HepG2 (cell line): ENCODE measurements around the gene LIPT1. TPM values are rescaled to one million over a fixed set of nuclear protein-coding genes. Genes with fewer than 3 reads are reported as not detected.
A peak's percentile ranks its signal among the peaks of the same experiment; 100 is the strongest.

Experiments used
- CBFB ChIP-seq: sonication (generic); formaldehyde crosslinking; IDR thresholded peaks from 2 replicates; pipeline ENCODE4 v1.4.0; 2020; ENCODE audit warnings: missing genetic modification reagents
- CENPT ChIP-seq: sonication (generic); formaldehyde crosslinking; IDR thresholded peaks from 2 replicates; pipeline ENCODE4 v1.8.0; 2022; ENCODE audit warnings: low read depth, mild to moderate bottlenecking, moderate library complexity, missing genetic modification reagents
- EHMT2 ChIP-seq: fragments of 200-600 bp; sonication (generic); IDR thresholded peaks from 2 replicates; pipeline ENCODE4 v1.7.0; 2017; ENCODE audit warnings: antibody characterized with exemption, low read depth, low read length, borderline replicate concordance
- KLF9 ChIP-seq: IDR thresholded peaks from 2 replicates; pipeline ENCODE4 v1.6.1; 2016; ENCODE audit warnings: low read depth
- MAF1 ChIP-seq: sonication (generic); formaldehyde crosslinking; IDR thresholded peaks from 2 replicates; pipeline ENCODE4 v1.5.0; 2020; ENCODE audit warnings: missing genetic modification reagents, borderline replicate concordance
- MEIS1 ChIP-seq: sonication (generic); formaldehyde crosslinking; IDR thresholded peaks from 2 replicates; pipeline ENCODE4 v1.9.0; 2021; ENCODE audit warnings: mild to moderate bottlenecking, missing genetic modification reagents, moderate library complexity, borderline replicate concordance
- PCBP1 ChIP-seq: fragments of 200-400 bp; formaldehyde crosslinking; IDR thresholded peaks from 2 replicates; pipeline ENCODE4 v1.6.1; 2017; ENCODE audit warnings: mild to moderate bottlenecking, low read depth, low read length, borderline replicate concordance
- RFX5 ChIP-seq: IDR thresholded peaks from 2 replicates; pipeline ENCODE4 v1.6.1; 2011; ENCODE audit warnings: low read depth, low read length, improper control_type of control experiment
- SAFB2 ChIP-seq: sonication (generic); formaldehyde crosslinking; IDR thresholded peaks from 2 replicates; pipeline ENCODE4 v1.5.1; 2020; ENCODE audit warnings: missing genetic modification reagents, low read depth, mild to moderate bottlenecking, borderline replicate concordance
- SALL1 ChIP-seq: sonication (generic); formaldehyde crosslinking; IDR thresholded peaks from 2 replicates; pipeline ENCODE4 v1.8.0; 2022; ENCODE audit warnings: mild to moderate bottlenecking, missing genetic modification reagents
- SNRNP70 ChIP-seq: fragments of 200-400 bp; formaldehyde crosslinking; IDR thresholded peaks from 2 replicates; pipeline ENCODE4 v1.6.1; 2017; ENCODE audit warnings: mild to moderate bottlenecking, low read depth, low read length, moderate library complexity
- TAF15 ChIP-seq: fragments of 200-400 bp; formaldehyde crosslinking; IDR thresholded peaks from one replicate; pipeline ENCODE4 v1.6.1; 2018; ENCODE audit warnings: mild to moderate bottlenecking, low read depth, low read length; ENCODE audit not compliant: poor library complexity, severe bottlenecking
- TMF1 ChIP-seq: sonication (generic); formaldehyde crosslinking; IDR thresholded peaks from 2 replicates; pipeline ENCODE4 v1.8.1; 2022; ENCODE audit warnings: low read depth, missing genetic modification reagents
- ZBTB33 ChIP-seq: sonication (generic); formaldehyde crosslinking; IDR thresholded peaks from 2 replicates; pipeline ENCODE4 v1.4.0; 2020; ENCODE audit warnings: missing genetic modification reagents
- ZNF282 ChIP-seq: fragments of 450-650 bp; IDR thresholded peaks from 2 replicates; pipeline ENCODE4 v1.6.1; 2018; ENCODE audit not compliant: partially characterized antibody
- ZNF598 ChIP-seq: sonication (generic); formaldehyde crosslinking; IDR thresholded peaks from 2 replicates; pipeline ENCODE4 v1.5.1; 2020; ENCODE audit warnings: mild to moderate bottlenecking, missing genetic modification reagents, borderline replicate concordance
- polyA plus RNA-seq, 8 experiments: library from polyadenylated mRNA; depleted of rRNA in 3 of 8; stranded (reverse) in 7 of 8; unstranded in 1 of 8; fragments of >200 nt; fragmentation: Illumina TruSeq in 4 of 8; extraction: Trizol in 4 of 8; gene quantifications; 2 replicates each; pipeline versions ENCODE4 v1.2.1 to v1.2.3, GENCODE V29; 2011 to 2016; ENCODE audit warnings: low read depth in 4 of 8, missing spikeins in 1 of 8, mixed read lengths in 1 of 8; ENCODE audit not compliant: insufficient read depth in 1 of 8
- total RNA-seq, 5 experiments: library from RNA; depleted of rRNA; stranded (reverse); fragments of >200 nt; fragmentation: Illumina TruSeq; extraction: Trizol; gene quantifications; 2 replicates each; pipeline ENCODE4 v1.2.3, GENCODE V29; 2016; ENCODE audit warnings: low read depth in 1 of 5
- TF ChIP-seq, protein P1 (sequence below): sonication (generic); formaldehyde crosslinking; IDR thresholded peaks from 2 replicates; pipeline ENCODE4 v1.5.1; 2020; ENCODE audit warnings: missing genetic modification reagents, mild to moderate bottlenecking, borderline replicate concordance
- TF ChIP-seq, protein P2 (sequence below): sonication (generic); formaldehyde crosslinking; IDR thresholded peaks from 2 replicates; pipeline ENCODE4 v1.5.1; 2020; ENCODE audit warnings: missing genetic modification reagents, mild to moderate bottlenecking, borderline replicate concordance
- TF ChIP-seq, protein P3 (sequence below): sonication (generic); formaldehyde crosslinking; IDR thresholded peaks from 2 replicates; pipeline ENCODE4 v1.5.0; 2020; ENCODE audit warnings: mild to moderate bottlenecking, missing genetic modification reagents

The LIPT1 gene
- total and polyA plus RNA-seq, 2 of the 13 experiments (the other 11 are each of a cell fraction or from before 2014, with no cell fraction given), result 8.0 to 9.6 TPM

DNA sequence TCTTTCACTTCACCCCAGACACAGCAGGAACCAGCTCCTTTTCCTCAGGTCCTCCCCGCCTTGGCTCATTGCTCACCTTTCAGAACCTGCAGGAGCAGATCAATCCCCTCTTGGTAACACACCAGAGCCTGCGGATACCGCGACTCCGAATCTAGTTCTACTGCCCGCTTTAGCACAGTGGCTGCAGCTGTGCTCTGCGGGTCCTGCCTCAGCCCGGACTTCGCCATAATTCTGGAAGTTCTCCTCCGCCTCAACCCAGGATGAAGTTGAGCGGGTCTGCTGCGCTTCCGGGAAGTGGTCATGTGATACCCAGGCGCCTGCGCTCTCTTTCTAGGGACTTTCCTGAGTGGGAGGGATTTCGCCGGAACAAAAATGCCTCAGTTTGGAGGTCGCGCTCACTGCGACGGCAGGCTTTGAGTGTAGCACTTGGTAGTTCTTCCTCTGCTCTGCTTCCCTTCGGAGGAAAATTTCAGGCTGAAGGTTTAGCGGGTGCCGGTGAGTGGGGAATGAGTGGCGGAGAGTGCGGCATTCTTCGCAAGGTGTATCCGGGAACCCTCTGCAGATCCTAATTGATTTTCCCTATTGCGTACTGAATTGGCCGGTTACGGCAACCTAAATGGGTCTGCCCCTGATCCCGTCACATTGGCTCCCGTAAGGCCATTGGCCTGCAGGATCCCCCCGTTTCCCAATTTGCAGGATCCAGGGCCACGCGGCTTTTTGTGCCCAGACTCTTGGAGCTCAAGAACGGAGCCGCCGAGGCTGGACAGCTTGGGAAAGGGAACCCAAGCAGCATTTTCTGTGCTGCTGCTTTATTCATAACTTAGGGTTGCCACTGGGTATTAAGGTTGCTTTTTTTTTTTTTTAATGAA, 26.2 kb downstream of the LIPT1 start, which contains the start of the genes MITD1 and MRPL30 (continued):
- TF ChIP-seq ZNF598 (CRISPR knock-in tag) (peak; percentile 99), SAFB2 (CRISPR knock-in tag) (peak; percentile 82; the same call in 1 of the 2 replicates), TAF15 (no peak), CENPT (CRISPR knock-in tag) (no peak), KLF9 (CRISPR knock-in tag) (peak; percentile 80), TMF1 (CRISPR knock-in tag) (peak; percentile 43; the same call in 1 of the 2 replicates), RFX5 (peak; percentile 8), SNRNP70 (no peak), EHMT2 (peak; percentile 80; the same call in 1 of the 2 replicates), CBFB (peak; percentile 88; the same call in 1 of the 2 replicates), SALL1 (CRISPR knock-in tag) (peak; percentile 97), ZBTB33 (peak; percentile 77), MAF1 (CRISPR knock-in tag) (peak; percentile 93; the same call in 1 of the 2 replicates), PCBP1 (0 out of 2 replicates have a peak, but pooled peaks have one; percentile 54), ZNF282 (no peak), MEIS1 (peak; percentile 65)
- TF ChIP-seq, protein P1, sequence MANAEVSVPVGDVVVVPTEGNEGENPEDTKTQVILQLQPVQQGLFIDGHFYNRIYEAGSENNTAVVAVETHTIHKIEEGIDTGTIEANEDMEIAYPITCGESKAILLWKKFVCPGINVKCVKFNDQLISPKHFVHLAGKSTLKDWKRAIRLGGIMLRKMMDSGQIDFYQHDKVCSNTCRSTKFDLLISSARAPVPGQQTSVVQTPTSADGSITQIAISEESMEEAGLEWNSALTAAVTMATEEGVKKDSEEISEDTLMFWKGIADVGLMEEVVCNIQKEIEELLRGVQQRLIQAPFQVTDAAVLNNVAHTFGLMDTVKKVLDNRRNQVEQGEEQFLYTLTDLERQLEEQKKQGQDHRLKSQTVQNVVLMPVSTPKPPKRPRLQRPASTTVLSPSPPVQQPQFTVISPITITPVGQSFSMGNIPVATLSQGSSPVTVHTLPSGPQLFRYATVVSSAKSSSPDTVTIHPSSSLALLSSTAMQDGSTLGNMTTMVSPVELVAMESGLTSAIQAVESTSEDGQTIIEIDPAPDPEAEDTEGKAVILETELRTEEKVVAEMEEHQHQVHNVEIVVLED (CRISPR knock-in tag), result peak; percentile 93
- TF ChIP-seq, protein P2, sequence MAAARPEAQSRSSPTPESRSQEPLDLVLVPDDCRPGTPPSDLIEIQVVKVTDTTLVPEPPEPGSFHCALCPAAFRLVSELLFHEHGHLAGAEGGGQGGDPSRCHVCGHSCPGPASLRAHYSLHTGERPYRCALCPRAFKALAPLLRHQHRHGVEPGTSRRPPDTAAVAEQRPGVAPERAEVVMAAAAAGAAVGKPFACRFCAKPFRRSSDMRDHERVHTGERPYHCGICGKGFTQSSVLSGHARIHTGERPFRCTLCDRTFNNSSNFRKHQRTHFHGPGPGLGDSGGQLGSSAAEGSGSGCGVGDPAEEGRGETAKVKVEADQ (CRISPR knock-in tag), result peak; percentile 89
- TF ChIP-seq, protein P3, sequence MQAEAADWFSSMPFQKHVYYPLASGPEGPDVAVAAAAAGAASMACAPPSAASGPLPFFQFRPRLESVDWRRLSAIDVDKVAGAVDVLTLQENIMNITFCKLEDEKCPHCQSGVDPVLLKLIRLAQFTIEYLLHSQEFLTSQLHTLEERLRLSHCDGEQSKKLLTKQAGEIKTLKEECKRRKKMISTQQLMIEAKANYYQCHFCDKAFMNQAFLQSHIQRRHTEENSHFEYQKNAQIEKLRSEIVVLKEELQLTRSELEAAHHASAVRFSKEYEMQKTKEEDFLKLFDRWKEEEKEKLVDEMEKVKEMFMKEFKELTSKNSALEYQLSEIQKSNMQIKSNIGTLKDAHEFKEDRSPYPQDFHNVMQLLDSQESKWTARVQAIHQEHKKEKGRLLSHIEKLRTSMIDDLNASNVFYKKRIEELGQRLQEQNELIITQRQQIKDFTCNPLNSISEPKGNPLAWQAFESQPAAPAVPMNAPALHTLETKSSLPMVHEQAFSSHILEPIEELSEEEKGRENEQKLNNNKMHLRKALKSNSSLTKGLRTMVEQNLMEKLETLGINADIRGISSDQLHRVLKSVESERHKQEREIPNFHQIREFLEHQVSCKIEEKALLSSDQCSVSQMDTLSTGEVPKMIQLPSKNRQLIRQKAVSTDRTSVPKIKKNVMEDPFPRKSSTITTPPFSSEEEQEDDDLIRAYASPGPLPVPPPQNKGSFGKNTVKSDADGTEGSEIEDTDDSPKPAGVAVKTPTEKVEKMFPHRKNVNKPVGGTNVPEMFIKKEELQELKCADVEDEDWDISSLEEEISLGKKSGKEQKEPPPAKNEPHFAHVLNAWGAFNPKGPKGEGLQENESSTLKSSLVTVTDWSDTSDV (CRISPR knock-in tag), result no peak
